Mesothelial cell of epicardium (in vitro differentiated cells): Measurements from ENCODE around the gene CLIC5. TPM values are rescaled to one million over a fixed set of nuclear protein-coding genes. Genes with fewer than 3 reads are reported as not detected.

Source experiments
- DNase-seq, 2 experiments: peaks; one replicate each; pipeline ENCODE4 v3.0.0; 2021; ENCODE audit warnings: low spot score in 2 of 2; ENCODE audit not compliant: unreplicated experiment in 2 of 2
- H3K27ac Mint-ChIP-seq: 2 replicates; pipeline ENCODE4 v1.8.0; 2021; ENCODE audit warnings: mixed read lengths
- H3K27me3 Mint-ChIP-seq: 2 replicates; pipeline ENCODE4 v1.8.0; 2021; ENCODE audit warnings: low read depth, mixed read lengths
- H3K36me3 Mint-ChIP-seq: 2 replicates; pipeline ENCODE4 v1.8.0; 2021; ENCODE audit warnings: mixed read lengths
- H3K4me1 Mint-ChIP-seq: 2 replicates; pipeline ENCODE4 v1.8.0; 2021; ENCODE audit warnings: mixed read lengths
- H3K4me3 Mint-ChIP-seq: 2 replicates; pipeline ENCODE4 v1.8.0; 2021; ENCODE audit warnings: mild to moderate bottlenecking, moderate library complexity, mixed read lengths
- H3K9me3 Mint-ChIP-seq: 2 replicates; pipeline ENCODE4 v1.8.0; 2021; ENCODE audit warnings: mixed read lengths
- total RNA-seq: library from RNA; stranded (reverse); gene quantifications from 3 replicates; pipeline ENCODE4 v1.2.1, GENCODE V29; 2021
- TF ChIP-seq, protein P1 (sequence below): fragments of 200-600 bp; sonication (generic); IDR thresholded peaks from one replicate; pipeline ENCODE4 v1.5.0; 2021; ENCODE audit warnings: antibody characterized with exemption; ENCODE audit not compliant: unreplicated experiment

CLIC5 gene
- total RNA-seq, 1 donor from 2014 or later = 1.8 TPM

DNA sequence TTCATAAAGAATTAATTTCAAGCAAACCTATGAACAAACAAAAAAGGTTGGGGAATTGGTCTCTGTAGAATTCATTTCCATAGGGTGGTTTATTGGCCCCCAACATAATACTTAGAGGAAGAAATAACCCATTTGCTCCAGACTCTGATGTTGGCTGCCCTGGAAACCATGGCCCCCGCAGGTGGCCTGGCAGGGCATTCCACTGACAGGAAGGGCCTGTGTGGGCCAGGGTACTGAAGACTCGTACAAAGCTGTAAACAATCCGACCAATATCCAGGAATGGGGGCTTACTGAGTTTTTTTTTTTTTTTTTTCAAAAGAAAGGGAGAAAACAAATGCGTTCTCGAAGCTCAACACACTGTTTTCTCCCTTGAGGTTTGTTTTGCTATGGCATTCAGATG, 59.5 kb downstream of the CLIC5 start:
- no peak for DNase-seq
- TF ChIP-seq, protein P1, sequence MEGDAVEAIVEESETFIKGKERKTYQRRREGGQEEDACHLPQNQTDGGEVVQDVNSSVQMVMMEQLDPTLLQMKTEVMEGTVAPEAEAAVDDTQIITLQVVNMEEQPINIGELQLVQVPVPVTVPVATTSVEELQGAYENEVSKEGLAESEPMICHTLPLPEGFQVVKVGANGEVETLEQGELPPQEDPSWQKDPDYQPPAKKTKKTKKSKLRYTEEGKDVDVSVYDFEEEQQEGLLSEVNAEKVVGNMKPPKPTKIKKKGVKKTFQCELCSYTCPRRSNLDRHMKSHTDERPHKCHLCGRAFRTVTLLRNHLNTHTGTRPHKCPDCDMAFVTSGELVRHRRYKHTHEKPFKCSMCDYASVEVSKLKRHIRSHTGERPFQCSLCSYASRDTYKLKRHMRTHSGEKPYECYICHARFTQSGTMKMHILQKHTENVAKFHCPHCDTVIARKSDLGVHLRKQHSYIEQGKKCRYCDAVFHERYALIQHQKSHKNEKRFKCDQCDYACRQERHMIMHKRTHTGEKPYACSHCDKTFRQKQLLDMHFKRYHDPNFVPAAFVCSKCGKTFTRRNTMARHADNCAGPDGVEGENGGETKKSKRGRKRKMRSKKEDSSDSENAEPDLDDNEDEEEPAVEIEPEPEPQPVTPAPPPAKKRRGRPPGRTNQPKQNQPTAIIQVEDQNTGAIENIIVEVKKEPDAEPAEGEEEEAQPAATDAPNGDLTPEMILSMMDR = no peak
- Mint-ChIP-seq H3K27ac (no peak overlapping the region), H3K4me1 (peaks cover 54% of the 10 kb centered on the region), H3K4me3 (no peak overlapping the region), H3K27me3 (no peaks in the 10 kb centered on the region), H3K36me3 (no peaks in the 10 kb centered on the region), H3K9me3 (no peaks in the 10 kb centered on the region)

DNA sequence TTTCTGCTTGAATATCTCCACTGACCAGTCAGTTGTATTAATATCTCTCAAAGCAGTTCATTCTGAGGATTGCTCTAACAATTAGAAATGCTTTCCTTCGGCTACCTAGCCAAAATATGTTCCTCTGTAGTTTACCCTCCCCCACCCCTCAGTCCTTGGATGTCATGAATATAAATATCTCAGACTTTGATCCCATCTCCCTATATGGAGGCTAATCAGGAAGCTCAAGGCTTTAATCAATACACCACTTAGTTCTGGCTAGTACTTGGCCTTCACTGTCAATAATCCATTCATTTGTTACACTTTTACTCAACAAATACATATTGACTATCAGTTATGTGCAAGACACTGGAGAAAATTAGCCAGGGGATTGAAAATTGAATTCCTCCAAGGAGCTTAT, 60.1 kb downstream of the CLIC5 start:
- peaks cover 54% of the 10 kb centered on the region for H3K4me1 Mint-ChIP-seq
- H3K9me3 Mint-ChIP-seq = no peaks in the 10 kb centered on the region
- H3K36me3 Mint-ChIP-seq = no peaks in the 10 kb centered on the region
- no peak overlapping the region for H3K4me3 Mint-ChIP-seq
- H3K27me3 Mint-ChIP-seq = no peaks in the 10 kb centered on the region
- TF ChIP-seq, protein P1 = no peak
- DNase-seq = no peak
- no peak overlapping the region for H3K27ac Mint-ChIP-seq

- Mint-ChIP-seq H3K36me3 (no peaks in the 10 kb centered on the region), H3K4me3 (no peak overlapping the region), H3K27ac (peak overlapping the region; percentile 95), H3K4me1 (peaks cover 54% of the 10 kb centered on the region), H3K9me3 (no peaks in the 10 kb centered on the region), H3K27me3 (no peaks in the 10 kb centered on the region)
- no peak for DNase-seq
- TF ChIP-seq, protein P1 = no peak
Measured at GRCh38 chr6:45952546-45952945, 63.1 kb downstream of the CLIC5 start.

DNA sequence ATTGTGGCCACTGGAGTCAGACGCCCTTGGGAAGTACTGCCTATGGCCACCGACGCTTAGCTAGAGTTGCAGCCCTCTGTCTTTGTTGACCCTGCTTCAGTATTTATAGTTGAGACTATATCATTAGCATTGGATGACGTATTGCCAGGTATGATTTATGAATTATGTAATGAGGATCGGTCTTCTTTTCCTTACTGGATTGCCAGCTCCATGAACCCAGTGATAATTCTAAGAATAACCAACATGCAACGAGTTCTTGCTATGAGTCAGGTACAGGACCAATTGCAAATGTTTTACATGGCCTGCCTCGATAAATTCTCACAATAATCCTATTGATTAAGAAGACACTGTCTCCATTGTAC, 63.5 kb downstream of the CLIC5 start:
- TF ChIP-seq, protein P1 = no peak
- no peaks in the 10 kb centered on the region for H3K27me3 Mint-ChIP-seq
- H3K36me3 Mint-ChIP-seq = no peaks in the 10 kb centered on the region
- peaks cover 57% of the 10 kb centered on the region for H3K4me1 Mint-ChIP-seq
- DNase-seq = no peak
- no peak overlapping the region for H3K4me3 Mint-ChIP-seq
- H3K9me3 Mint-ChIP-seq = no peaks in the 10 kb centered on the region
- H3K27ac Mint-ChIP-seq = peak overlapping the region; percentile 95

DNA sequence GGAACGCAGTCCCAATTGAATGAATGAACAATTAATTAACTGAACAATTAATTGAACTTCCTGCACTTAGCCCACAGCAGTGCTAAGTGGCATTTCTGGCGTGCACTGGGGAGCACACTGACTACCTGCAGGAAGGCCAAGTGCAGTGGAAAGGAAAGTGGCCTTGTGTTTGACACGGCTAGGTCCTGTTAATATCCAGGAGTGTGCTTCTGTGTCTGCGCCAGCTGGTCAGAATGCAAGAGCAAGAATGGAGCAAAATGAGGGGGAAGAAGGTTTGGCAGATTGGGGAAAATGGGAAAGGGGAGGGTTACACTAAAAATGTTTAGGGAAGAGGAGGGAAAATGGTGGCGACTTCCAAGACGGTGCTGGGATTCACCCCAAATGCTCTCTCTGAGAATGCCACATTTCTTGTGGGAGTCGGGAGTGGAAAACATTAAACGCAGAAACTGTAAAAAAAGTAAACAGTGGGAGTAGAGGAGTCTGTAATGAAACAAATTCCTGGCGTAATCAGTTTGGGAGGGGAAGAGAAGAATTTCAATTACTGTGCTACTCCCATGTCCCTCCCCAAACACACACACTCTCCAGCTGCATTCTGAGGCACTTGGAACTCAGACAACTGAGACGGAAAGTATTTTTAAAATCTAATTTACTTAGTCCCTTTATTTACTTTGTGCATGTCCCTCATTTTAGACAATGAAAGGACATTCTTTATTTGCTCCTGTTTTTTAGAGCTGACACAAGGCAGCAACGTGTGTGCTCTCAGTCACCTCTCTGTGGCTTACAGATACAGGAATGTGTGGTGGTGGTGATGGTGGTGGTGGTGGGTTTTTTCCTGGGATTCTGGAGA, 64.1 kb downstream of the CLIC5 start:
- no peak for DNase-seq
- Mint-ChIP-seq H3K4me3 (no peak overlapping the region), H3K4me1 (peaks cover 59% of the 10 kb centered on the region), H3K27ac (peak overlapping the region; percentile 95), H3K27me3 (no peaks in the 10 kb centered on the region), H3K9me3 (no peaks in the 10 kb centered on the region), H3K36me3 (no peaks in the 10 kb centered on the region)
- TF ChIP-seq, protein P1 = no peak
